NCI-H146 (cell line): ENCODE data around the gene ENTPD8.

ENCODE experiments used
- DNase-seq: peaks from one replicate; lab custom pipeline; 2025; lab: John Stamatoyannopoulos, UW

ENTPD8 gene, protein sequence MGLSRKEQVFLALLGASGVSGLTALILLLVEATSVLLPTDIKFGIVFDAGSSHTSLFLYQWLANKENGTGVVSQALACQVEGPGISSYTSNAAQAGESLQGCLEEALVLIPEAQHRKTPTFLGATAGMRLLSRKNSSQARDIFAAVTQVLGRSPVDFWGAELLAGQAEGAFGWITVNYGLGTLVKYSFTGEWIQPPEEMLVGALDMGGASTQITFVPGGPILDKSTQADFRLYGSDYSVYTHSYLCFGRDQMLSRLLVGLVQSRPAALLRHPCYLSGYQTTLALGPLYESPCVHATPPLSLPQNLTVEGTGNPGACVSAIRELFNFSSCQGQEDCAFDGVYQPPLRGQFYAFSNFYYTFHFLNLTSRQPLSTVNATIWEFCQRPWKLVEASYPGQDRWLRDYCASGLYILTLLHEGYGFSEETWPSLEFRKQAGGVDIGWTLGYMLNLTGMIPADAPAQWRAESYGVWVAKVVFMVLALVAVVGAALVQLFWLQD

DNA sequence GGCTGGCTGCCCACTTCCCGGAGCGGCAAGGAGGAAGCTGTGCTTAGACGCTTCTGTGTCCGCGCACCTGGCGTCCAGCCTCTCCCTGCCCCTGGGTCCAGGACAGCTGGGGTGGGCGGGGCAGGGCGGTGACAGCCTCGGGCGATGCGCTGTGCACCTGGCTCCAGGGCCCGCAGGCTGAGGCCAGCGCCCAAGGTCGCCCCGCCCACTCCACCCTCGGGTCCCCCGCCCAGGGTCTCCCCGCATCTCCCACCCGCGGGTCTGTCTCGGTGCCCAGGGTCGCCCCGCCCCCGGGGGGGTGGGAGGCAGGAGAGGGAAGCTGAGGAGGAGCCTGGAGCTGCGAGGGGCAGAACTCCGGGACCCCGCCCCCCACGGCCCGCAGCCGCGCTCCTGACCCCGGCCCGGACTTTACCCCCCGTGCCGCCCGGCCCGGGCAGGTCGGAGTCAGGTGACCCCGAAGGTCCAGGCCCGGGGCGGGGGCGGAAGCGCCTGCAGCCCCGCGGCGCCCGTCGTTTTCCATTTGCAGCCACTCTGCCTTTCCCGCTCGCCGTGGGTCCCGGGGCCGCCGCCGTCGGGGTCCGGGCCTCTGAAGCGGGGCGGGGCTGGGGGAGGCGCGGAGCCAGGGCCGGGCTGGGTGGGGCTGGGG is at the start of gene ENTPD8:
ENTPD8 (minus strand) TSS at position 69 of the 646 bp plus-strand sequence. CDS start 3,072 bp downstream, outside the sequence.
- DNase-seq = peak; percentile 94

DNA sequence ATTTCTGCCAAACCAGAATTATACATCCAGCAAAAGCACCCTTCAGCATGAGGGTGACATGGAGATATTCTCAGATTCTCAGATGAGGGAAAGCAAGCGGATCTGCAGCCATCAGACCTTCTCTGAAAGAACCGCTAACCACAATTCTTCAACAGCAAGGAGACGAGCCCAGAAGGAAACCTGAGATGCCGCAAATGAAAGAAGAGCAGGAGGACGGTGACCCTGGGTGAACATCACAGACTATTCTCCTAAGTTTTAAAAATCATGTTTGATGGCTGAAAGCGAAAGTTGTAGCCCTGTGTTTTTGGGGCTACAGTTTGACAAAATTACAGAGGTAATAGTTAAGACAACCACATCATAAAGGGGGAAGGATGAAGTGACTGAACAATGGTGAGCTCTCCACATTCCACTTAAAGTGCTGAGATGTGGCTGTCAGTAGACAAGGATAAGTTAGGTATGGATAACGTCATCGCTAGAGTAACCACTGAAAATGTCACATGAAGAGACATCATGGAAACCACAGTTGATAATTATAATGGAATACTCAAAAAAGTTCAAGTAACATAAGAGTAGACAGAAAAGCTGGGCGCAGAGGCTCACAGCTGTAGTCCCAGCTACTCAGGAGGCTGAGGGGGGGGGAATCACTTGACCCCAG is 49.5 kb upstream of the ENTPD8 start:
- no peak for DNase-seq

DNA sequence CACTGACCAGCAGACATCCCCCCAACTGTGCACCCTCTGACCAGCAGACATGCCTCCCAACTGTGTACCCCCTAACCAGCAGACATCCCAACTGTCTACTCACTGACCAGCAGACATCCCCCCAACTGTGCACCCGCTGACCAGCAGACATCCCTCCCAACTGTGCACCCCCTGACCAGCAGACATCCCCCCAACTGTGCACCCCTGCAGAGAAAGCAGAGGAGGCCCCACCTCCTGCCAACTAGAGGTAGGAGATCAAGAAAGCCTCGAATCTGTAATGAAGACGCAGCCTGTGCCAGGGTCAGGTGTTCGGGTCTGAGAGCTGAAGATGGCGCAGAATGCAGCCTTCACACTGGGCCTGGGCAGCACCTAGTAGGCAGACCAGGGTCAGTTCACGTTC is 47.7 kb upstream of the ENTPD8 start:
- no peak for DNase-seq

DNA sequence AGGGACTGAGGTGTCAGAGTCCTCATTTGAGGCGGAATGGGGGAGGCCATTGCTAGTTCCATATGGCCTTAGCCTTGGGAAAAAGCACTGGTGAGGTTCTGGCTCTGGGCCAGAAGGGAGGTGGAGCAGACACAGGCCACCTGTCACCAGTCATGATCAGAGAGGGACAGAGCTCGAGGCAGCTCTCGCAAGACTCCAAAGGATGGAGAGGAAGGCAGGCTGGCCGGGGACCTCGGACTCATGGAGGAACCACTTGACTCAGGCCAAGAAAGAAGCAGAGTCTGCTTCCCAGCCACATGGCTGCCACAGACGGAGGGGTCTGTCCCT is 47.1 kb upstream of the ENTPD8 start:
- peak; percentile 45 for DNase-seq

DNA sequence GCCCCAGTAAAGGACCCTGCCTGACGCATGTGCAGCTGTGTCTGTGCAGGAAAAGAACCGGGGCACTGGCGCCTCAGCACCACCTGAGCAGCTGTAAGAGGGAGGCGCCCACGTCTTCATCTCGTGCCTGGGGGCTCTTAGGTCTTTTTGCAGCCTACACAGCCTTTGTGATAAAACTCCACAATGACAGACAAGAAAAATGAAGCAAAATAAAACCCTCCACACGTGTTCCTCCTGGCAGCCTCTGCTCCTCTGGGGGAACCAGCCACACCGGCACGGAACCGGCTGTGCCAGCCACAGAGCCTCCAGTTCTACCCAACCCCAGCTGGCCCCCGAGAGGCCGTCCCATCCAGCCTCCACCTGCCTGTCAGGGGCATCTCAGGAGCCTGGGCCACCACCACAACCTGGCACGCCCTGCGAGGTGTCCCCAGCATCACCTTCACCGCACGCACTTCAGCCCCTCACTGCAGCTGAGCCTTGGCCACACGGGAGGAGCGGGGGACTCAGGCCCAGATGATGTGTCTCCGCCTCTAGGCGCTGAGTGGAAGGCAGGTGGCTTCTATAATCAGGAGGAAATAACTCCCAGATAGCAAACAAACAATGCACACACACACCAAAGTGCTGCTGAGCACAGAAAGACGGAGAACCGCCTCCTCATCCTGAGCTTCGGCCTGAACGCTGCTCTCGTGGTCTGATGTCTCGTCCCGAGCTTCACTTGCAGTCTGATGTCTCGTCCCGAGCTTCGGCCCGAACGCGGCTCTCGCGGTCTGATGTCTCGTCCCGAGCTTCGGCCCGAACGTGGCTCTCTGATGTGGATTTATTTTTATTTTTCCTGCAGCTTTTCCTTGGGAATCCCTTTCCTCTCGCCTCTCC is 46.5 kb upstream of the ENTPD8 start:
- peak; percentile 62 for DNase-seq

DNA sequence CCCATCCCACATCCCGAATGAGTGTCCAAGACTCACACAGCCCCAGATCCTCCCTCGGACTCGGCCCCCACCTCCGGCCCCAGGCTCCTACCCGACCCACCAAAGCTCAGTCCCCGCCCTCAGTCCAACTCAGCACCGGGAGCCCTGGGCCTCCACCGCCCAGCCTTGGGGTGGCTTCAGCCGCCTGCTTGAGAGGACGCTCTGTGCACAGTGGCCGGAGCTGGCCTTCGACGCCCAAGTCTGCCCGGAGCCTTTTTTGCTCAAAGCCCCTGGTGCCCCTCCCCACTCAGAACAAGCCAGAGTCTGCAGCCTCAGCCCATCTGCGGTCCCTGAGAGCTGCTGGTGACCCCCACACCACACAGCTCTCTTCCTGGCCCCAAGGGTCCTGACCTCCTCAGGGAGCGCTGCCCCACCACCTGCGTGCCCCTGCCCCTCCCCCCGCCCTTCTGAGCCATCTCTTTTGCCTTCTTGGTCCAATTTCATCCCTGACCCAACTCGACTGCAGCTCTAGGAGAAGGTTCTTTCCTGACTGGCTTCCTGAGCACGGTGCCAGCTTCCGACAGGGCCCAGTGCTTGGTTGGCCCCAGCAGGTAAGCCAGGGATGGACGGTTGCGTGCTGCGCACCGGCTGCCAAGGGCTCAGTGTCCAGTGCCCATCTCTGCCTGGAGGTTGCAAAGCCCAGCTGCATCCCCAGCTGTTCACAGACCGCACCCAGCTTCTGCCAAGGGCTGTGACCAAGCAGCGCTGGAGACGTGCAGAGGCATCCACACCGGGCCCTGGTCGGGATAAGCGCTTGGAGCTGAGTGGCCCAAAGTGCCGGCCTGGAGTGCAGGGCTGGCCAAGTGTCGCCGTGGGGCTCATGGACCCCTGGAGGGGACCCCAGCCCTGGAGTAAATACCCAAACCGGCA is 45.6 kb upstream of the ENTPD8 start:
- DNase-seq = no peak

DNA sequence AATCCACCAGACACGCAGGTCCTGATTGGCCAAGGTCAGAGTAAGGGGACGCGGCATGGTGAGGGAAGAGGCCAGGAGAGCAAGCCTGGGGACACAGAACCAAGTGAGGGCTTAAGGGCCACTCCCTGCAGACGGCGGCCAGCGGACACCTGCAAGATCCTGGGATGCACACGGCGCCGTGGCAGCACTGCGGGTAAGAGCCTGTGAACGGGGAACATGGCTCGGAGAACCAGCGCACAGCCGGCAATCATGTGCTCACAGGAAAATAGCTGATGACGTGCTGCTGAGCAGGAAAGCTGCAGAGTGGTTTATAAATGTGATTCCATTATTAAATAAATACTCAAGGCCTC is 45.0 kb upstream of the ENTPD8 start:
- no peak for DNase-seq

DNA sequence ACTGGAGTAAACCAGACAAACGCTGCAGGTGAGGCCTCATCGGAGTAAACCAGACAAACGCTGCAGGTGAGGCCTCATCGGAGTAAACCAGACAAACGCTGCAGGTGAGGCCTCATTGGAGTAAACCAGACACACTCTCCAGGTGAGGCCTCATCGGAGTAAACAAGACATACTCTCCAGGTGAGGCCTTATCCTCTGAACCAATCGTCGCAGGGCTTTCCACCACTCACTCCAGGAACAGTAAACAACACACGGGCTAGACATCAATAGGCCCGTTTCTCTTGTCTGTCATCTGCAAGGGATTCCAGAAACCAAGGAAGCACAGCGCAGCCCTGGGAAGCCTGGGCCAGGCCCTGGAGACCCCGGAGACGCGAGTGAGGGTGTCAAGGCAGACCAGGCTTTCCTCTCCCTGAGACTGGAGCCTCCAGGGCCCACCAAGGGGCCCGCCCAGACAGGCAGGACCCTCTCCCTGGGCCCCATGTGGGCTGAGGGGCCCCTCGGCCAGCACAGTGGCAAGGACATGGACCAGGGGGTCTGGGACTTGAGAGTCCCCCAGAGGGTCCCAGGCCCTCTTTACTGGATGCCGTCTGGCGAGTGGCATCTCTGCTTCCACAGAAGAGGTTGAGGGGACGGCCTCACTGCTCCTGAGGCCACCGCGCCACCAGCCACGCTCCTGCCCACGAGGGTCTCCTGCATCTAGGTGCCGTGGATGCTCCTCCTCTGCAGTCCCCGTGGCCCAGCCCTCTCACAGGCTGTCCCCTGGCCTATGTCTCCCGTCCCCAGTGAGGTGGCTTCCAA is 44.4 kb upstream of the ENTPD8 start:
- no peak for DNase-seq

DNA sequence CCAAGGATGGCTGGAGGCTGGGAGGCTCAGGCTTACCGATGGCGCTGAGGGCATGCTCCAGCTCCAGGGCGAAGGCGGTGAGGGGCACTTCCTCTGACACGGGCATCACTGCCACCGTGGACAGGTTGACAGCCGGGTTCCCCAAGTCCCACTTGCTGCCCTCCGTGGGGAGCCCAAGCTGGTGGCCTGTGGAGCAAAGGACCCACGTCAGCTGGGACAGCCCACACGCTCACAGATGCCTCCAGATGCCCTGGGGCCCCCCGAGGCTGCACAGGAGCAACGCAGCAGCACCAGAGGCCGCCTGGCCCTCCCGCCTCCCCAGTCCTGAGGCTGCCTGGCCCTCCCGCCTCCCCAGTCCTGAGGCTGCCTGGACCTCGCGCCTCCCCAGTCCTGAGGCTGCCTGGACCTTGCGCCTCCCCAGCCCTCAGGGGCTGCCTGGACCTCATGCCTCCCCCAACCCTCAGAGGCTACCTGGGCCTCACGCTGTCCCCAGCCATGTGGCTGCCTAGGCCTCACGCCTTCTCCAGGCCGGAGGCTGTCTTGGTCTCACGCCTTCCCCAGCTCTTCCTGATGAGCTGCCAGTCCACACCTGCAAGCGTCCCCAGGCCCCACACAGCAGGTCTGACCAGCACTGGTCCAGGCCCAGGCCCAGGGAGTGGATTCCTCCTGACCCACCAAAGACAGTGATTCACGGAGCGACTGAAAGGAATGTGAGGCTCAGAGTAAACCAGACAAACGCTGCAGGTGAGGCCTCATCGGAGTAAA is 43.6 kb upstream of the ENTPD8 start:
- no peak for DNase-seq

DNA sequence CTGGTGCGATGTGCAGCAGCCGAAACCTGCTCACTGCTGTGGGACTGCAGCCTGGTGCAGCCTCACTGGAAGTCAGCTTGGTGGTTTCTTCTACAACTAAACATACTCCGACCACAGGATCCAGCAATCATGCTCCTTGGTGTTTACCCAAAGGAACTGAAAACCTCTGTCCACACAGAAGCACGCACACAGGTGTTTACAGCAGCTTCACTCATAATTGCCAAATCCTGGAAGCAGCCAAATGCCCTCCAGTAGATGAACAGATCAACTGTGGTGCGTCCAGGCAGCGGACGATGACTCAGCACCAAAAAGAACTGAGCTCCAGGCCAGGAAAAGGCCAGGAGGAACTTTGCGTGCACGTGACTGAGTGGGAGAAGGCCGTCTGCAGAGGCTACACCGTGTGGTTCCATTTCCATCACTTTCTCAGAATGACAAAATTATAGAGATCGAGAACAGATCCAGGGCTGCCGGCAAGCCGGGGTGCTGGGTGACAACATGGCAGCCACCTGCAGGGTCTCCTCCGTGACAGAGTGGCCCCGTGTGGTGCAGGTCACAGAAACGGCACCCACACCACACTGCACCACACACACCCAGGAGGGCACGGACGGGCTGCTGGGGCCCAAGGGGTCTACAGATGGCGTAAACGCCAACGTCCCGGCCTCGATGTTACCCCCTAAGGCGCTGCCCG is 41.1 kb upstream of the ENTPD8 start:
- no peak for DNase-seq

DNA sequence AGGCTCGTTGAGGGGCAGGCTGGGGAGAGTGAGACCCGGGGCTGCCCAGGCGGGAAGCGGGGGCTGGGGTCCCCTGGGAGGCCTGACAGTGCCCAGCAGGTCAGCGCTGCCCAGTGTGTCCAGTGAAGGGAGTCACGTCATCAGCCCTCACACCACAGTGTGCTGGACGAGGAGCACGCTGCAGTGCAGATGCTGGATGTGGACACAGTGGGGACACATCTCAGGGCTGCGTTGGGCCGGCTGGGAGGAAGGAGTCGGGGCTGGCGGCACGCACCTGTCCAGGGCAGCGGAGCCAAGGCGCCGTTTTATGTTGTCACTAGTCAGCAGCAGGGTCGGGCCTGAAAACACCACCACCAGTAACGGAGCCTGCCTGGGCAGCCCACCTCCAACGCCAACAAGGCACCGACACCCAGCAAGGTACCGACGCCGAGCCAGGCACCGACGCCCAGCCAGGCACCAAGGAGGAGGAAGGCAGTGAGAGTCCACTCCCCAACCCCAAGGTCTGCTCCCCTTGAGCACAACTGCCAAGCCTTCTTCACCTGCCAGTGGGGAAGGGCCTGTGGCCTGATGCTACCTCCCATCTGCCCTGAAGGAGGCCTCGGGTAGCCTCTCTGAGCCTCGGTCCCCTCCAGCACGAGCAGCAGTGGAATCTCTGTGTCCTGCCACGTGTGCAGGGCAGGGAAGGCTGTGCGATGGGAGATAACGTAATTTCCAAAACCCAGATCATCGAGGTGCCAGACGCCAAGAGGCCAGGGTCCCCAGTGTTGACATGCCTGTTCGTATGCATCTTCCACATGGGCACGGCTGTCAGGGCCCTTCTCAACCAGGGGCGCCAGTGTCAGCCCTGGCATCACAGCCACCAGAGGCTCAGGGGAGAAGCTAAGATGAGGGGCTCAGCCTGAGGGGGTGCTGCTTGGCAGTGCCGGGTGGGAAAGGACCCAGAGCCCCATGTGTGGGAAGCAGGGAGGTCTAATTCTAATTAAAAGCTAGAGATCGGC is 39.8 kb upstream of the ENTPD8 start:
- no peak for DNase-seq

DNA sequence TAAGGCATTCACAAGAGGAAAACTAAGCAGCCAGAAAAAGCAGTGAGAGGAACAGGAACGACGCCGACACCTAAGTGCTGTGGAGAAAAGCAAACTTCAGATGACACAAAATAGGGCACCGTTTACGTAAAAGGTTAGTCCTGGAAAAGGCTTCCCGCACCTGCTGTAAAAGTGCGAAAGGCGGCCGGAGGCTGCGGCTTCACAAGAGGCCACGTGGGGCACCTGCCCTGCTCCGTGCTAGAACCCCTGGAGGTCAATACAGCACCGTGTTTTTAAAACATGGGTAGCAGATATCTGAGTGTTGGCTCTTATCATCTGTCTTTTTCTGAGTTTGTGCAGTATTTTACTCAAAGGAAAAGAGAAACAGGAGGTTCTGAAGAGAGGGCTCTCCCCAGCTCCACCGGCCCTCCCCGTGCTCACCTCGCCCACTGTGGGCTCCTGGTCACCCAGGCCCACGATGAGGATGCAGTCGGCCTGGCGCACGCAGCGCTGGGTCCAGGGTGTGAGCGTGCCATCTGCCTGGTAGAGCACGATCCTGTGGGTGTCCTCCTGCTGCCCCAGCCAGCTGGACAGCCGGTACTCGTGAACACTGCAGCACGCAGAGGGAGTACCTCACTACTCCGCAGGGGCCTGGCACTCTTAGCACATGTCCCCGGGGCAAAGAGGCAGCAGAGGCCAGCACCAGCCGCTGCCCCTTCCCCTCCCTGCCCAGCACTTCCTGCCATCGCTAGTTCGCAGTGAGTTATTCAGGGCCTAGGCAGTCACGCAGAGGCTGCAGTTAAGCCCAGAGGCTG is 38.9 kb upstream of the ENTPD8 start:
- no peak for DNase-seq

DNA sequence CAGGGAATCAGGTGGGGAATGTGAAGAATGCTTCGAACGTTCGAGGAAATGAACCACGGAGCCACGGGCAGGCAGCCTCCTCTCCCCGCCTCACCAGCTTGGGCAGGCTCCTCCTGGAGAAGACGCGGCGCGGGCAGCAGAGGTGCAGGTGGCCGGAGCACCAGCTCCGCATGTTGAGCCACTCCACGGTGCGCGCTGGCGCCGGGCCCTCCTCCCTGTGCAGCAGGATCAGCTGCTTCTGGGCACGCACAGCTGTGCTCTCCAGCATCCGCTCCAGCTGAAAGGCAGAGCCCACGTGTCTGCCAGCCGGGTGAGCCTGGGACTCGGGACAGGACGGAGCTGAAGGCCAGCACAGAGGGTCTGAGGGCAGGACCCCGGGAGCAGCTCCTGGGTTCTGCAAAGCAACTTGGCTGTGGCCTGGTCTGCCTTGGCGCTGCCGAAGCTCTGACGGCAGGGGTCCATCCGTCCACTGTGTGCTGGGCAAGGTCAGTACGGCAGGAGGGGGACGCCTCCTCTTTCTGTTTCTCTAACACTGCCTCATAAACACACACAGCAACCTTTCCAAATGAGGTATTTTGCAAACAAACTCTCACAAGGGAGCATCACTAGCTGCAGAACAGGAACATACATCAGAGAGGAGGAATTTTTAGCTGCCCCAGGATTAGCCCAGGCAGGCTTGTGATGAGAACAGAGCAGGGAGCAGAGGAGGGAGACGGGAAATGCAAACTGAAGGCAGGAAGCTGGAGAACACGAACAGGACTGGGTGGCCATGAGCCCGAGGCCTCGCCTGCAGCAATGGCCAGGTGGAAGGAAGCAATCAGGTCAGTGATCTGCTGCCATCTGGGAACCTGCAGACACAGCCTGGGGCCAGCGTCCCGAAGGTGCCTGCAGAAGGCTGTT is 38.1 kb upstream of the ENTPD8 start:
- peak; percentile 58 for DNase-seq

DNA sequence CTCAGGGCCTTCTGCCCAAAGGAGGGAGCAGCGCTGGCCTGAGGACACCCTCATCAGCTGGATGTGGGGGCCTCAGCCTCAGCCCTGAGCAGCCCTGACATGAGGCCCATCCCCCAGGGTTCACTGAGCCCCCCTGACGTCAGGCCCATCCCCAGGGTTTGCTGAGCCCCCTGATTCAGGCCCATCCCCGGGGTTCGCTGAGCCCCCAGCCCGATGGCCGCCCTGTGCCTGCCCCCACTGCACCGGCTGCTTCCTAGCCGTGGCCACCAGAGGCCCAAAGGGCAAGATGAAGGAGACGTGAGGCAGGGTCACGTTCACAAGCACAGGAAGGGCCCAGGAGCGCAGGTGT is 37.4 kb upstream of the ENTPD8 start:
- no peak for DNase-seq

DNA sequence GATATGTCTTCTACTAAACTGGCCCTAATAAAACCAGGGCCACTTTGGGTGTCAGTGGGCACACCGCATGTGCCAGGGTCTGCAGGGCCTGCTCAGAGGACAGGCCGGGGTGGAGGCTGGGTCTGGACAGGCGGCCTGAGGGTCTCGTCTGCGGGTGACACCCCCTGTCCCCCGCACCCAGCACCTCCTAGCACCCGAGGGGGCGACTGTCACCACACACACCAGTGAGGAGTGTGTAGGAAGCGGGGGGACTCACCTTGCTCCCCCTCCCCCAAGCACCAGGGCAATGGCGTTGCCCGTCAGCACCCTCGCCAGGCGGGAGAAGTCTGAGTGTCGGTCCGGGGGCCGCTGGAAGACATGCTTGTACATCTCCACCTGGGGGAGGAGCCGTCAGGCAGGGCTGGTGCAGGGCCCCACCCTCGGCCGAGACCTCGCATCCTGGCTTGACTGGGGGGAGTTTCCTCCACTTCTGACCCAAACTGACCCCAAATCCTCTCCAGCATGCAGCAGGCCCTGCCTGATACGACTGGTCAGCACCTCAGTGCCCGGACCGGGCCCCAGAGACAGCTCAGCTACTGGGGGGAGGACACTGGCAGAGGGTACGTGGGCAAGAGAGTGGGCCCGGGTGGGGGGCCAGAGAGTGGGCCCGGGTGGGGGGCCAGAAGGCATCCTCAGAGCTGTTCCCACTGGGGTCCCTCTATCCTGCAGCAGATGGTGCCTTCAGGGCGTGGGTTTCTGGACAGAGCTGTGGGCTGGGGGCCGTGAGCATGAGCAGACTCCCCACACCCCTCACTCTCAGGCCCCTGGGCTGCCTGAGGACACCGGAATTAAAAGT is 36.8 kb upstream of the ENTPD8 start:
- no peak for DNase-seq
